ENCODE measurements around the gene HRK. TPM values are rescaled to one million over a fixed set of nuclear protein-coding genes. Genes with fewer than 3 reads are reported as not detected.
A peak's percentile ranks its signal among the peaks of the same experiment; 100 is the strongest.

Gene HRK
- total RNA-seq, 1 experiment from 2014 or later: 3.5 TPM

GRCh38 chr12:116813271-116814041 lies 67.8 kb downstream of the HRK start:
- ChIA-PET CTCF (no interaction called here), POLR2A (no interaction called here)
- Mint-ChIP-seq H3K9me3 (no peaks in the 10 kb centered on the region), H3K27me3 (ENCODE audit: low read depth) (no peaks in the 10 kb centered on the region), H3K36me3 (no peaks in the 10 kb centered on the region), H3K27ac (peak overlapping the region; percentile 70; the same call in 1 of the 2 replicates), H3K4me1 (peaks cover 5% of the 10 kb centered on the region), H3K4me3 (no peak overlapping the region)
- DNase-seq (ENCODE audit: low spot score): no peak
- ATAC-seq: no peak
- TF ChIP-seq, protein P1, sequence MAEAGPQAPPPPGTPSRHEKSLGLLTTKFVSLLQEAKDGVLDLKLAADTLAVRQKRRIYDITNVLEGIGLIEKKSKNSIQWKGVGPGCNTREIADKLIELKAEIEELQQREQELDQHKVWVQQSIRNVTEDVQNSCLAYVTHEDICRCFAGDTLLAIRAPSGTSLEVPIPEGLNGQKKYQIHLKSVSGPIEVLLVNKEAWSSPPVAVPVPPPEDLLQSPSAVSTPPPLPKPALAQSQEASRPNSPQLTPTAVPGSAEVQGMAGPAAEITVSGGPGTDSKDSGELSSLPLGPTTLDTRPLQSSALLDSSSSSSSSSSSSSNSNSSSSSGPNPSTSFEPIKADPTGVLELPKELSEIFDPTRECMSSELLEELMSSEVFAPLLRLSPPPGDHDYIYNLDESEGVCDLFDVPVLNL (CRISPR knock-in tag; IDR thresholded peaks at IDR 0.05; ENCODE audit: borderline replicate concordance, low read depth): no peak
- TF ChIP-seq SMAD4 (CRISPR knock-in tag; IDR thresholded peaks at IDR 0.05): no peak
- TF ChIP-seq ZNF423 (CRISPR knock-in tag; IDR thresholded peaks at IDR 0.05): no peak
- TF ChIP-seq, protein P2, sequence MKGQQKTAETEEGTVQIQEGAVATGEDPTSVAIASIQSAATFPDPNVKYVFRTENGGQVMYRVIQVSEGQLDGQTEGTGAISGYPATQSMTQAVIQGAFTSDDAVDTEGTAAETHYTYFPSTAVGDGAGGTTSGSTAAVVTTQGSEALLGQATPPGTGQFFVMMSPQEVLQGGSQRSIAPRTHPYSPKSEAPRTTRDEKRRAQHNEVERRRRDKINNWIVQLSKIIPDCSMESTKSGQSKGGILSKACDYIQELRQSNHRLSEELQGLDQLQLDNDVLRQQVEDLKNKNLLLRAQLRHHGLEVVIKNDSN (CRISPR knock-in tag; IDR thresholded peaks at IDR 0.05): no peak
- TF ChIP-seq HMGA2 (CRISPR knock-in tag; IDR thresholded peaks at IDR 0.05): no peak
- TF ChIP-seq IRF2 (CRISPR knock-in tag; IDR thresholded peaks at IDR 0.05; ENCODE audit: borderline replicate concordance, low read depth): no peak
- TF ChIP-seq NFYB (CRISPR knock-in tag; conservative IDR thresholded peaks at IDR 0.05; ENCODE audit: low read depth): no peak
- no peak for TF ChIP-seq NR2C2 (CRISPR knock-in tag; IDR thresholded peaks at IDR 0.05)
- TF ChIP-seq, protein P3, sequence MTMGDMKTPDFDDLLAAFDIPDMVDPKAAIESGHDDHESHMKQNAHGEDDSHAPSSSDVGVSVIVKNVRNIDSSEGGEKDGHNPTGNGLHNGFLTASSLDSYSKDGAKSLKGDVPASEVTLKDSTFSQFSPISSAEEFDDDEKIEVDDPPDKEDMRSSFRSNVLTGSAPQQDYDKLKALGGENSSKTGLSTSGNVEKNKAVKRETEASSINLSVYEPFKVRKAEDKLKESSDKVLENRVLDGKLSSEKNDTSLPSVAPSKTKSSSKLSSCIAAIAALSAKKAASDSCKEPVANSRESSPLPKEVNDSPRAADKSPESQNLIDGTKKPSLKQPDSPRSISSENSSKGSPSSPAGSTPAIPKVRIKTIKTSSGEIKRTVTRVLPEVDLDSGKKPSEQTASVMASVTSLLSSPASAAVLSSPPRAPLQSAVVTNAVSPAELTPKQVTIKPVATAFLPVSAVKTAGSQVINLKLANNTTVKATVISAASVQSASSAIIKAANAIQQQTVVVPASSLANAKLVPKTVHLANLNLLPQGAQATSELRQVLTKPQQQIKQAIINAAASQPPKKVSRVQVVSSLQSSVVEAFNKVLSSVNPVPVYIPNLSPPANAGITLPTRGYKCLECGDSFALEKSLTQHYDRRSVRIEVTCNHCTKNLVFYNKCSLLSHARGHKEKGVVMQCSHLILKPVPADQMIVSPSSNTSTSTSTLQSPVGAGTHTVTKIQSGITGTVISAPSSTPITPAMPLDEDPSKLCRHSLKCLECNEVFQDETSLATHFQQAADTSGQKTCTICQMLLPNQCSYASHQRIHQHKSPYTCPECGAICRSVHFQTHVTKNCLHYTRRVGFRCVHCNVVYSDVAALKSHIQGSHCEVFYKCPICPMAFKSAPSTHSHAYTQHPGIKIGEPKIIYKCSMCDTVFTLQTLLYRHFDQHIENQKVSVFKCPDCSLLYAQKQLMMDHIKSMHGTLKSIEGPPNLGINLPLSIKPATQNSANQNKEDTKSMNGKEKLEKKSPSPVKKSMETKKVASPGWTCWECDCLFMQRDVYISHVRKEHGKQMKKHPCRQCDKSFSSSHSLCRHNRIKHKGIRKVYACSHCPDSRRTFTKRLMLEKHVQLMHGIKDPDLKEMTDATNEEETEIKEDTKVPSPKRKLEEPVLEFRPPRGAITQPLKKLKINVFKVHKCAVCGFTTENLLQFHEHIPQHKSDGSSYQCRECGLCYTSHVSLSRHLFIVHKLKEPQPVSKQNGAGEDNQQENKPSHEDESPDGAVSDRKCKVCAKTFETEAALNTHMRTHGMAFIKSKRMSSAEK (CRISPR knock-in tag; IDR thresholded peaks at IDR 0.05; ENCODE audit: borderline replicate concordance): no peak
- TF ChIP-seq MLX (CRISPR knock-in tag; IDR thresholded peaks at IDR 0.05): no peak
- no peak for TF ChIP-seq ZNF263 (CRISPR knock-in tag; IDR thresholded peaks at IDR 0.05; ENCODE audit: low read depth)
- TF ChIP-seq ZNF416 (CRISPR knock-in tag; IDR thresholded peaks at IDR 0.05): no peak
- TF ChIP-seq ESRRA (CRISPR knock-in tag; IDR thresholded peaks at IDR 0.05; ENCODE audit: borderline replicate concordance): no peak
- no peak for TF ChIP-seq JAZF1 (CRISPR knock-in tag; IDR thresholded peaks at IDR 0.05)
- no peak for TF ChIP-seq ZMAT4 (CRISPR knock-in tag; IDR thresholded peaks at IDR 0.05)
- TF ChIP-seq ZNF121 (CRISPR knock-in tag; IDR thresholded peaks at IDR 0.05): no peak
- TF ChIP-seq, protein P4, sequence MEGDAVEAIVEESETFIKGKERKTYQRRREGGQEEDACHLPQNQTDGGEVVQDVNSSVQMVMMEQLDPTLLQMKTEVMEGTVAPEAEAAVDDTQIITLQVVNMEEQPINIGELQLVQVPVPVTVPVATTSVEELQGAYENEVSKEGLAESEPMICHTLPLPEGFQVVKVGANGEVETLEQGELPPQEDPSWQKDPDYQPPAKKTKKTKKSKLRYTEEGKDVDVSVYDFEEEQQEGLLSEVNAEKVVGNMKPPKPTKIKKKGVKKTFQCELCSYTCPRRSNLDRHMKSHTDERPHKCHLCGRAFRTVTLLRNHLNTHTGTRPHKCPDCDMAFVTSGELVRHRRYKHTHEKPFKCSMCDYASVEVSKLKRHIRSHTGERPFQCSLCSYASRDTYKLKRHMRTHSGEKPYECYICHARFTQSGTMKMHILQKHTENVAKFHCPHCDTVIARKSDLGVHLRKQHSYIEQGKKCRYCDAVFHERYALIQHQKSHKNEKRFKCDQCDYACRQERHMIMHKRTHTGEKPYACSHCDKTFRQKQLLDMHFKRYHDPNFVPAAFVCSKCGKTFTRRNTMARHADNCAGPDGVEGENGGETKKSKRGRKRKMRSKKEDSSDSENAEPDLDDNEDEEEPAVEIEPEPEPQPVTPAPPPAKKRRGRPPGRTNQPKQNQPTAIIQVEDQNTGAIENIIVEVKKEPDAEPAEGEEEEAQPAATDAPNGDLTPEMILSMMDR (IDR thresholded peaks at IDR 0.05): no peak
- TF ChIP-seq ATF1 (CRISPR knock-in tag; IDR thresholded peaks at IDR 0.05): no peak
